Naive thymus-derived CD4-positive, alpha-beta T cell (primary cell): ENCODE measurements around the gene IQGAP2. TPM values are rescaled to one million over a fixed set of nuclear protein-coding genes. Genes with fewer than 3 reads are reported as not detected.
A peak's percentile ranks its signal among the peaks of the same experiment; 100 is the strongest.

ENCODE experiments used
- ATAC-seq: fragments of 150-1000 bp; cut with Tn5 transposase; 2 replicates; pipeline ENCODE4 v1.10.0; 2021; ENCODE audit warnings: mild to moderate bottlenecking, moderate library complexity
- CTCF ChIA-PET: fragments of 350-600 bp; sonication (Branson Sonifier 250); formaldehyde crosslinking; loops from one replicate; lab custom pipeline; 2021; ENCODE audit warnings: antibody characterized with exemption; lab: Charles Lee
- POLR2A ChIA-PET: fragments of 350-600 bp; sonication (Branson Sonifier 250); formaldehyde crosslinking; loops from one replicate; lab custom pipeline; 2021; ENCODE audit warnings: antibody characterized with exemption, inconsistent platforms; lab: Charles Lee
- DNase-seq, 9 donors: peaks; one replicate each; pipeline versions ENCODE4 v3.0.0 to v3.0.0-alpha.2; 2020 to 2022; ENCODE audit warnings: mixed read lengths in 1 of 9
- H3K27ac ChIP-seq: one replicate; pipeline ENCODE4 v1.7.0; 2013; ENCODE audit warnings: mild to moderate bottlenecking, low read depth, low read length, moderate library complexity
- H3K27me3 ChIP-seq, 2 donors: one replicate each; pipeline ENCODE4 v1.7.0; 2013; ENCODE audit warnings: low read length in 2 of 2, mild to moderate bottlenecking in 2 of 2, moderate library complexity in 2 of 2; ENCODE audit not compliant: control insufficient read depth in 2 of 2, insufficient read depth in 2 of 2
- H3K36me3 ChIP-seq, 3 experiments: 1 replicate in 2 of 3; 2 replicates in 1 of 3; pipeline ENCODE4 v1.7.0; 2013; ENCODE audit warnings: low read length in 3 of 3, mild to moderate bottlenecking in 3 of 3, moderate library complexity in 1 of 3; ENCODE audit not compliant: insufficient read depth in 3 of 3, control insufficient read depth in 2 of 3
- H3K4me1 ChIP-seq, 2 donors: one replicate each; pipeline ENCODE4 v1.7.0; 2013; ENCODE audit warnings: low read length in 2 of 2, mild to moderate bottlenecking in 2 of 2, moderate library complexity in 1 of 2; ENCODE audit not compliant: control insufficient read depth in 2 of 2, insufficient read depth in 2 of 2
- H3K4me3 ChIP-seq: 2 replicates; pipeline ENCODE4 v1.7.0; 2013; ENCODE audit warnings: mild to moderate bottlenecking, low read length
- H3K9me3 ChIP-seq, 3 experiments: 1 replicate in 2 of 3; 2 replicates in 1 of 3; pipeline ENCODE4 v1.7.0; 2013; ENCODE audit warnings: low read length in 3 of 3; ENCODE audit not compliant: control insufficient read depth in 2 of 3
- H3K27ac Mint-ChIP-seq, 9 donors: one replicate each; pipeline ENCODE4 v1.8.0; 2020 to 2022; ENCODE audit warnings: mixed read lengths in 9 of 9, mild to moderate bottlenecking in 8 of 9, moderate library complexity in 5 of 9, inconsistent platforms in 2 of 9
- H3K27me3 Mint-ChIP-seq, 5 donors: one replicate each; pipeline ENCODE4 v1.8.0; 2021 to 2022; ENCODE audit warnings: mixed read lengths in 5 of 5, mild to moderate bottlenecking in 1 of 5
- H3K36me3 Mint-ChIP-seq, 5 donors: one replicate each; pipeline ENCODE4 v1.8.0; 2020 to 2022; ENCODE audit warnings: mixed read lengths in 5 of 5, mild to moderate bottlenecking in 3 of 5, inconsistent platforms in 1 of 5
- H3K4me1 Mint-ChIP-seq, 7 donors: one replicate each; pipeline ENCODE4 v1.8.0; 2020 to 2022; ENCODE audit warnings: mixed read lengths in 7 of 7, mild to moderate bottlenecking in 3 of 7, inconsistent platforms in 1 of 7
- H3K4me3 Mint-ChIP-seq, 10 donors: one replicate each; pipeline ENCODE4 v1.8.0; 2020 to 2022; ENCODE audit warnings: mild to moderate bottlenecking in 10 of 10, mixed read lengths in 10 of 10, moderate library complexity in 6 of 10, inconsistent platforms in 2 of 10
- H3K9me3 Mint-ChIP-seq, 11 donors: one replicate each; pipeline ENCODE4 v1.8.0; 2020 to 2022; ENCODE audit warnings: mixed read lengths in 11 of 11, mild to moderate bottlenecking in 4 of 11, inconsistent platforms in 1 of 11, moderate library complexity in 1 of 11
- intact Hi-C, 2 donors: fragments of 100-400 bp; cut with micrococcal nuclease; formaldehyde crosslinking; loops; one replicate each; pipeline ENCODE4 v1.15.1; 2023
- polyA plus RNA-seq, 2 donors: library from polyadenylated mRNA; unstranded; fragments of 300-500 nt; fragmentation: Illumina TruSeq; gene quantifications; one replicate each; pipeline ENCODE4 v1.2.3, GENCODE V29; 2021
- total RNA-seq, 6 experiments: library from RNA in 5 of 6; stranded (reverse) in 5 of 6; gene quantifications; 1 replicate in 5 of 6; 2 replicates in 1 of 6; pipeline ENCODE4 v1.2.3 and lab custom pipeline; 2021 to 2026

IQGAP2 gene
- total and polyA plus RNA-seq, 7 experiments from 2014 or later: 19.0 to 114 (median 86.3) TPM

DNA sequence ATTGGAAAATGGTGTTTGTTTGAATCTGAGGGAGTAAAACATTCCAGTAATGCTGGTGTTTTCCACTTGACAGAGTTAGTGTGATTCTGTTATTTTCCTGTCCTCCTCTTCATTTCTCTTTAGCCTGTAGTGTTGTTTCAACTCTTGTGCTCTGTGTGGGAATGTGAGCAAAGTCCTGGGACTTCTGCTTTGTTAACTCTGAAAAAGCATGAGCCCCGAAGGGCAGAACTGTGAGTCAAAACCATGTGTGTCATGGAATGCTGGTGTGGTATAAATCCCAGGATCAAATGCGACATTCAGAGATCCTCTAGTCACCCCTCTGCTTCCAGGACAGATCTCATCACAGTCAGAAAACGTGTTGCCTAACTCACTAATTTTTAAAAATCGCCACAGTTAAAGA, 321.8 kb downstream of the IQGAP2 start:
- Histone ChIP-seq H3K9me3 (peaks cover 0 to 7% (median 0%) of the 10 kb centered on the region in 3 experiments), H3K27me3 (no peaks in the 10 kb centered on the region), H3K27ac (no peak overlapping the region), H3K4me1 (peaks cover 0 to 15% of the 10 kb centered on the region in 2 donors), H3K36me3 (no peaks in the 10 kb centered on the region), H3K4me3 (no peak overlapping the region)
- Mint-ChIP-seq H3K27ac (no peak overlapping the region), H3K9me3 (peaks cover 6 to 21% (median 12%) of the 10 kb centered on the region in 11 donors), H3K4me1 (peaks cover 0 to 4% (median 0%) of the 10 kb centered on the region in 7 donors), H3K27me3 (no peaks in the 10 kb centered on the region), H3K36me3 (peaks cover 0 to 21% (median 5%) of the 10 kb centered on the region in 5 donors), H3K4me3 (no peak overlapping the region)
- DNase-seq: no peak
- POLR2A ChIA-PET: no interaction called here
- CTCF ChIA-PET: no interaction called here
- intact Hi-C loops: no loop called here
- no peak for ATAC-seq

DNA sequence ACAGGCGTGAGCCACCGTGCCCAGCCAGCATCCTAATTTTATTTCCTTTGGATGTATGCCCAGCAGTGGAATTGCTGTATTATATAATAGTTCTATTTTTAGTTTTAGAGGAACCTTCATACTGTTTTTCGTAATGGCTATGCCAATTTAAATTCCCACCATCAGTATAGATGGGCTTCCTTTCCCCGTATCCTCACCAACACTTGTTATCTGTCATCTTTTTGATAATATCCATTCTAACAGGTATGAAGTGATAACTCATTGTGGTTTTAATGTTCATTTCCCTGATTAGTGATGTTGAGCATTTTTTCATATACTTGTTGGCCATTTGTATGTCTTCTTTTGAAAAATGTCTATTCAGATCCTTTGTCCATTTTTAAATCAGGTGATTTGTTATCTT, 325.9 kb downstream of the IQGAP2 start:
- Mint-ChIP-seq H3K4me3 (no peak overlapping the region), H3K4me1 (peaks cover 0 to 4% (median 0%) of the 10 kb centered on the region in 7 donors), H3K27me3 (peaks cover 3 to 20% (median 5%) of the 10 kb centered on the region in 5 donors), H3K36me3 (peaks cover 0 to 49% (median 9%) of the 10 kb centered on the region in 5 donors), H3K27ac (no peak overlapping the region), H3K9me3 (peaks cover 13 to 37% (median 22%) of the 10 kb centered on the region in 11 donors)
- Histone ChIP-seq H3K36me3 (no peaks in the 10 kb centered on the region), H3K9me3 (peaks cover 0 to 7% (median 6%) of the 10 kb centered on the region in 3 experiments), H3K27me3 (no peaks in the 10 kb centered on the region), H3K27ac (no peak overlapping the region), H3K4me3 (no peak overlapping the region), H3K4me1 (peaks cover 0 to 29% of the 10 kb centered on the region in 2 donors)
- ChIA-PET CTCF (no interaction called here), POLR2A (no interaction called here)
- ATAC-seq (no peak), DNase-seq (no peak)
- intact Hi-C loops: no loop called here

DNA sequence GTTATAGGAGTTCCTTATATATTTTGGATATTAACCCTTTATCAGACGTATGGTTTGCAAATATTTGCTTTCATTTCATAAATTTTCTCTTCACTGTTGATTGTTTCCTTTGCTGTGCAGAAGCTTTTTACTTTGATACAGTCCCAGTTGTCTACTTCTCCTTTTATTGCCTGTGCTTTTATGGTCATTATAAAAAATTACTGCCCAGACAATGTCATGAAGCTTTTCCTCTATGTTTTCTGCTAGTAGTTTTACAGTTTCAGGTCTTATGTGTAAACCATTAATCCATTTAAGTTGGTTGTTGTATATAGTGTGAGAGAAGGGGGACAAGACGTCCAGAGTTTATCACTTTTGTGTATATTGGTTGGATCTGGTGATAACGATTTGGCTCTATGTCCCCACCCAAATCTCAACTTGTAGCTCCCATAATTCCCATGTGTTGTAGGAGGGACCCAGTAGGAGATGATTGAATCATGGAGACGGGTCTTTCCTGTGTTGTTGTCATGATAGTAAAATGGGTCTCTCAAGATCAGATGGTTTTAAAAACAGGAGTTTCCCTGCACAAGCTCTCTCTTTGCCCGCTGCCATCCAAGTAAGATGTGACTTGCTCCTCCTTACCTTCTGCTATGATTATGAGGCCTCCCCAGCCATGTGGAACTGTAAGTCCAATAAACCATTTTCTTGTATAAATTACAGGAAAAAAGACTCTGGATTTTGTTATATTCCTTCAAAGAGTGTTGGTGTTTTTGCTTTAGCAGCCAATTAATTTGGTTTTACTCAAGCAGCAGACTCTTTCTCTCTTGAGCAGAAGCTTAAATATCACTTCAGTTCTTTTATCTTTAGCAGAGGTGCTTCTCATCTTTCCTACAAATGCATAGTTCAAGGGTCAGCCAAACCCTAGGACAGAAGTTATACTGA, 326.5 kb downstream of the IQGAP2 start:
- peaks cover 3 to 20% (median 5%) of the 10 kb centered on the region in 5 donors for H3K27me3 Mint-ChIP-seq
- H3K9me3 Mint-ChIP-seq: peaks cover 13 to 37% (median 22%) of the 10 kb centered on the region in 11 donors
- Histone ChIP-seq H3K27ac (no peak overlapping the region), H3K36me3 (no peaks in the 10 kb centered on the region), H3K27me3 (no peaks in the 10 kb centered on the region), H3K9me3 (peaks cover 0 to 7% (median 6%) of the 10 kb centered on the region in 3 experiments), H3K4me3 (no peak overlapping the region), H3K4me1 (peaks cover 0 to 36% of the 10 kb centered on the region in 2 donors)
- peaks cover 0 to 6% (median 0%) of the 10 kb centered on the region in 7 donors for H3K4me1 Mint-ChIP-seq
- H3K36me3 Mint-ChIP-seq: peaks cover 0 to 47% (median 9%) of the 10 kb centered on the region in 5 donors
- H3K4me3 Mint-ChIP-seq: no peak overlapping the region
- ChIA-PET CTCF (no interaction called here), POLR2A (no interaction called here)
- intact Hi-C loops: no loop called here
- no peak for DNase-seq
- no peak for ATAC-seq
- H3K27ac Mint-ChIP-seq: no peak overlapping the region

DNA sequence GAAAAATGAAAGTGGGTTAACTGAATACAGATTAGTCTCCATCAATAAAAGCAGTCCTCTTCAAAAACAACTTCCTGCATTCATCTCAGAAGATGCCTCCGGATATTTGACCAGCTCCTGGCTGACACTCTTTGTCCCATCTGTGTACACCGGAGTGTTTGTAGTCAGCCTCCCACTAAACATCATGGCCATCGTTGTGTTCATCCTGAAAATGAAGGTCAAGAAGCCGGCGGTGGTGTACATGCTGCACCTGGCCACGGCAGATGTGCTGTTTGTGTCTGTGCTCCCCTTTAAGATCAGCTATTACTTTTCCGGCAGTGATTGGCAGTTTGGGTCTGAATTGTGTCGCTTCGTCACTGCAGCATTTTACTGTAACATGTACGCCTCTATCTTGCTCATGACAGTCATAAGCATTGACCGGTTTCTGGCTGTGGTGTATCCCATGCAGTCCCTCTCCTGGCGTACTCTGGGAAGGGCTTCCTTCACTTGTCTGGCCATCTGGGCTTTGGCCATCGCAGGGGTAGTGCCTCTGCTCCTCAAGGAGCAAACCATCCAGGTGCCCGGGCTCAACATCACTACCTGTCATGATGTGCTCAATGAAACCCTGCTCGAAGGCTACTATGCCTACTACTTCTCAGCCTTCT, 329.4 kb downstream of the IQGAP2 start:
- Histone ChIP-seq H3K4me1 (peaks cover 0 to 47% of the 10 kb centered on the region in 2 donors), H3K27ac (no peak overlapping the region), H3K36me3 (no peaks in the 10 kb centered on the region), H3K4me3 (peak overlapping the region; percentile 46), H3K9me3 (peaks cover 0 to 7% (median 6%) of the 10 kb centered on the region in 3 experiments), H3K27me3 (no peaks in the 10 kb centered on the region)
- peaks cover 0 to 17% (median 3%) of the 10 kb centered on the region in 7 donors for H3K4me1 Mint-ChIP-seq
- H3K36me3 Mint-ChIP-seq: peaks cover 0 to 43% (median 9%) of the 10 kb centered on the region in 5 donors
- intact Hi-C loops: no loop called here
- H3K4me3 Mint-ChIP-seq: peak overlapping the region in 2 of 10 donors; percentile 24
- H3K27ac Mint-ChIP-seq: peak overlapping the region in 2 of 9 donors; percentile 20 to 36
- DNase-seq (no peak), ATAC-seq (peak; percentile 36)
- ChIA-PET POLR2A (no interaction called here), CTCF (interaction anchor here (0.5 kb wide), 1 partner anchor 113 kb away, joined by 3 read pairs; no protein-coding TSS in a partner anchor)
- peaks cover 3 to 20% (median 5%) of the 10 kb centered on the region in 5 donors for H3K27me3 Mint-ChIP-seq
- peaks cover 13 to 32% (median 22%) of the 10 kb centered on the region in 11 donors for H3K9me3 Mint-ChIP-seq

DNA sequence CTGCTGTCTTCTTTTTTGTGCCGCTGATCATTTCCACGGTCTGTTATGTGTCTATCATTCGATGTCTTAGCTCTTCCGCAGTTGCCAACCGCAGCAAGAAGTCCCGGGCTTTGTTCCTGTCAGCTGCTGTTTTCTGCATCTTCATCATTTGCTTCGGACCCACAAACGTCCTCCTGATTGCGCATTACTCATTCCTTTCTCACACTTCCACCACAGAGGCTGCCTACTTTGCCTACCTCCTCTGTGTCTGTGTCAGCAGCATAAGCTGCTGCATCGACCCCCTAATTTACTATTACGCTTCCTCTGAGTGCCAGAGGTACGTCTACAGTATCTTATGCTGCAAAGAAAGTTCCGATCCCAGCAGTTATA, 329.9 kb downstream of the IQGAP2 start:
- peaks cover 3 to 20% (median 5%) of the 10 kb centered on the region in 5 donors for H3K27me3 Mint-ChIP-seq
- ChIA-PET POLR2A (no interaction called here), CTCF (interaction anchor here (0.5 kb wide), 1 partner anchor 112 kb away, joined by 3 read pairs; no protein-coding TSS in a partner anchor)
- peaks cover 0 to 43% (median 9%) of the 10 kb centered on the region in 5 donors for H3K36me3 Mint-ChIP-seq
- Histone ChIP-seq H3K4me3 (peak overlapping the region; percentile 46), H3K27ac (no peak overlapping the region), H3K4me1 (peaks cover 0 to 52% of the 10 kb centered on the region in 2 donors), H3K9me3 (peaks cover 0 to 7% (median 6%) of the 10 kb centered on the region in 3 experiments), H3K27me3 (no peaks in the 10 kb centered on the region), H3K36me3 (no peaks in the 10 kb centered on the region)
- peaks cover 0 to 22% (median 3%) of the 10 kb centered on the region in 7 donors for H3K4me1 Mint-ChIP-seq
- intact Hi-C loops: no loop called here
- peak overlapping the region in 2 of 9 donors; percentile 20 to 36 for H3K27ac Mint-ChIP-seq
- peaks cover 13 to 31% (median 21%) of the 10 kb centered on the region in 11 donors for H3K9me3 Mint-ChIP-seq
- peak overlapping the region in 1 of 10 donors; percentile 24 for H3K4me3 Mint-ChIP-seq
- DNase-seq (no peak), ATAC-seq (peak; percentile 83)

DNA sequence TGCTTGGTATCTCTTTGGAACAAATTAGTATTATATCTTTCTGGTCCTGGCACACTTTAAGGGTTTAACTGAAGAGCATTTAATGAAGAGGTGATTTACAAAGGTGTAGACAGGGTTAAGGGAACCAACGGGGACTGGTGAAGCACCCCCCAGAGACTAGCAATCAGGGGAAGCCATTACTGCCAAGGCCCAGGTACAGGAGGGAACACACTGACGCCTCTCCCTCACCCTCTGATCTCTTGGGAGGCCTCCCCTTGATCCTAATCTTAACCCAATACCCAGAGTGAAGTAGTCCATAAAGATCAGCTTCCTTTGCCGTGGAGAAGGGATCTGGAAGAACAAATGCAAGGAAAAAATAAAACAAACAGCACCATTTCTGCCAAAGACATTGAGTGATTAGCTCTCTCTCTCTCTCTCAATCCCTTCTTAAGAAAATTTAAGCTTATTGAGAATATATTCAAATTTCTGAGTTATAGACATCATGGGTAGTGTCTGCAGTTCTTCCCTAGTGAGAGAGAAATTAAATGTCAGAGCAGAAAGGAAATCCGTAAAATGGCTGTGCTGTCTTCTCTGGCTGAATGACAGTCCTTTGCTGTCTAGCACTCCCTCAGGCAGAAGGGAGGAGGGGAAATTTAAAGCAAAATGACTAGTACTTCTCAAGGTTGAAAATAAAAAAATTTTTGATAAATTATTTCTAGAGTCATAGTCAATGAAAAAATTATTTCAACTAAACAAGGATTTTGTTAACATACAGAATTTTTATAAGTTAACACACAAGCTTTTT, 332.9 kb downstream of the IQGAP2 start:
- H3K27ac Mint-ChIP-seq: peak overlapping the region in 2 of 9 donors; percentile 28 to 39
- CTCF ChIA-PET: interaction anchor here (1.0 kb wide), 1 partner anchor 39 kb away, joined by 3 read pairs; no protein-coding TSS in a partner anchor
- no peak overlapping the region for H3K27ac ChIP-seq

More for the DNA sequence above, 332.9 kb downstream of the IQGAP2 start:
- no peaks in the 10 kb centered on the region for H3K27me3 ChIP-seq
- POLR2A ChIA-PET: no interaction called here
- H3K4me3 ChIP-seq: no peak overlapping the region
- H3K27me3 Mint-ChIP-seq: peaks cover 3 to 11% (median 5%) of the 10 kb centered on the region in 5 donors
- H3K4me1 ChIP-seq: peaks cover 5 to 74% of the 10 kb centered on the region in 2 donors
- DNase-seq (no peak), ATAC-seq (no peak)
- H3K4me3 Mint-ChIP-seq: no peak overlapping the region
- peaks cover 0 to 5% (median under 1%) of the 10 kb centered on the region in 11 donors for H3K9me3 Mint-ChIP-seq
- peaks cover 0 to 19% (median 4%) of the 10 kb centered on the region in 5 donors for H3K36me3 Mint-ChIP-seq
- H3K9me3 ChIP-seq: no peaks in the 10 kb centered on the region
- H3K36me3 ChIP-seq: no peaks in the 10 kb centered on the region
- H3K4me1 Mint-ChIP-seq: peaks cover 8 to 43% (median 10%) of the 10 kb centered on the region in 7 donors
- intact Hi-C loops: no loop called here
